HS-5 (cell line): ENCODE data around the gene SMIM27.
"Not testable (repeated sequence)": the region's sequence is repeated elsewhere in the genome, so short reads cannot be mapped to it uniquely, and the experiment has no call there.

ENCODE experiments used
- DNase-seq: peaks from one replicate; pipeline ENCODE4 v3.0.0-alpha.2; 2012; ENCODE audit warnings: low read depth

The SMIM27 gene

GRCh38 chr9:32552172-32552872 is at the start of gene SMIM27, which contains the start of gene TOPORS:
Gene SMIM27 (plus strand): TSS chr9:32552327. CDS start chr9:32552435, 108 bp downstream.
Gene TOPORS (minus strand): TSS chr9:32552586. CDS start chr9:32552436, 150 bp downstream.
- DNase-seq, result peak; percentile 82

GRCh38 chr9:32502464-32502863 is 49.7 kb upstream of the SMIM27 start:
- DNase-seq, result peak; percentile 42

DNA sequence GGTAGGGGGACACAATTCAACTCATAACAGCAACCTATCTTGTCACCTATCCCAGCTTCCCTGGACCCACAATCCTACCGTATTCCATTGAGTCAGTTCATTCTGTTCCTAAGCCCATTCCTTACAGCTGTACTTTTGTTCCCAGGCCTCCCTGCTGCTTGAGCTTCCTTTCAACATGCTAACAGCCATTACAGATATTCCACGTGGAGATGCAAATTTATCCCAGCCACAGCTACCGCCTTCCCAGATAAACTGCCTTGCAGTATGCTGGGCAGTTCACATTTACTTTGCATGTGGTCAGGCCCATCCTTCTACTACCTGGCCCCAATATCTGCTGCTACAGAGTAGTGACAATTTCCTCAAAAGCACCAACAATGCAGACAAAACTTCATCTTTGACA is 49.1 kb upstream of the SMIM27 start:
- no peak for DNase-seq

DNA sequence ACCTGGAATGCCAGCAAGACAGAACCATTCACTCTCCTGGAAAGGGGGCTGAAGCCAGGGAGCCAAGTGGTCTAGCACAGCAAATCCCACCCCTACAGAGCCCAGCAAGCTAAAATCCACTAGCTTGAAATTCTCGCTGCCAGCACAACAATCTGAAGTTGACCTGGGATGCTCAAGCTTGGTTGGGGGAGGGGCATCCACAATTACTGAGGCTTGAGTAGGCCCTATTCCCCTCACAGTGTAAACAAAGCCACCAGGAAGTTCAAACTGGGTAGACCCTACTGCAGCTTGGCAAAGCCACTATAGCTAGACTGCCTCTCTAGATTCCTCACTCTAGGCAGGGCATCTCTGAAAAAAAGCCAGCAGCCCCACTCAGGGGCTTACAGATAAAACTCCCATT is 43.4 kb upstream of the SMIM27 start:
- no peak for DNase-seq

GRCh38 chr9:32516241-32516640 is 35.9 kb upstream of the SMIM27 start:
- DNase-seq, result no peak

- DNase-seq, result no peak
Observed at GRCh38 chr9:32518276-32518675, 33.9 kb upstream of the SMIM27 start.

GRCh38 chr9:32523910-32524309 is 28.2 kb upstream of the SMIM27 start:
- no peak for DNase-seq

- DNase-seq, result not testable (repeated sequence)
Observed at GRCh38 chr9:32524558-32524891, 27.6 kb upstream of the SMIM27 start.

- DNase-seq, result no peak
Observed at GRCh38 chr9:32524892-32525708, 27.0 kb upstream of the SMIM27 start.

GRCh38 chr9:32525709-32526030 is 26.5 kb upstream of the SMIM27 start:
- DNase-seq, result no peak

GRCh38 chr9:32526041-32526706 is 26.0 kb upstream of the SMIM27 start, which contains the start of gene RIGI:
Gene RIGI (minus strand): TSS chr9:32526196. CDS start chr9:32526166, 30 bp downstream.
- DNase-seq, result peak; percentile 90

DNA sequence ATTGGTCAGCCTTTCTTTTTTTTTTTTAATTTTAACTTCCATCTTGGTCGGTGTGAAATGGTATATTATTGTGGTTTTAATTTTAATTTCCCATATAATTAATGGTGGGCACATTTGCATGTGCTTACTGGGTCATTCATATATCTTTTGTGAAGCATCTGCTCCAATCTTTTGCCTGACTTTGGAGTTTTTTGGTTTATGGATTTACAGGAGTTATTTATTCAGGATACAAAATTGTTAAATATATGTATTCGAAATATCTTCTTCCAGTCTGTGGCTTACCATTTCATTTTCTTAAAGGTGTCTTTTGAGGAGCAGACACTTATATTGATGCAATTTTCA is 25.4 kb upstream of the SMIM27 start:
- no peak for DNase-seq

- DNase-seq, result no peak
Observed at GRCh38 chr9:32533336-32533735, 18.8 kb upstream of the SMIM27 start.

DNA sequence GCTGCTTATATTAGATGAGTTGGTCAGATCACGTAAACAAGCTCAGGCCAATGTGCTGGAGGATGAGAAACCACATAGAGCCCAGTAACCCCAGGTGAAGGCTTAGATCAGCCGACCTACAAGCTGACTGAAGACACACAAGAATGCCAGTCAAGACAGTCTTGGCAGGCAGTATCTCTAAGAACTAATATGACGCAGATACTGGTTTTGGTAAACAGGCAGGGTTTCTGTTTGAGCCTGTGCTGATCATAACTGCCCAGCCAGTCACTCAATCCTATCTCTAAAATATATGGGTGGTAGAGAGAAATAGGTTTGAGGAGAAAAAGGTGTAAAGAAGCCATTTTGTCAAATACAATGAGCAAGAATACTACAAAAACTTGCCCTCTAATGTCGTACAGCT is 18.3 kb upstream of the SMIM27 start:
- DNase-seq, result no peak

DNA sequence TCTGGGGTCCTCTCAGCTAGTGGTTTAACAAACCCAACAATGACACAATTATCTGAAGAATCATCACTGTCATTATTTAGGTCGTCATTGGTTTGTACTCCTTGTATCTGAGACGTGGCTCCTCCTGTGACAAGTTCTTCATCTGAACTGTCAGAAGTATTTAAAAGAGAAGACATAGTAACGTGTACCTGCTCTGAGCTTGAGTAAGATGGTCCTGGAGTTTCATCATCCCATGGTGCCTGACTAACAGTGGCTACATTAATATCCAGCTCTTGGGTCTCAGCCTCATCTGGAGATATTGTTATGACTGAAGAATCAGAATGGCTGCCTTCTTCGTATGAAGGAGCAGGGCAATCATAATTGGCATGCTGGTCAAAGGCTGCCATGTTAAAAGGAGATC is 9.1 kb upstream of the SMIM27 start:
- DNase-seq, result no peak

- no peak for DNase-seq
Observed at GRCh38 chr9:32545884-32546283, 6.2 kb upstream of the SMIM27 start.

DNA sequence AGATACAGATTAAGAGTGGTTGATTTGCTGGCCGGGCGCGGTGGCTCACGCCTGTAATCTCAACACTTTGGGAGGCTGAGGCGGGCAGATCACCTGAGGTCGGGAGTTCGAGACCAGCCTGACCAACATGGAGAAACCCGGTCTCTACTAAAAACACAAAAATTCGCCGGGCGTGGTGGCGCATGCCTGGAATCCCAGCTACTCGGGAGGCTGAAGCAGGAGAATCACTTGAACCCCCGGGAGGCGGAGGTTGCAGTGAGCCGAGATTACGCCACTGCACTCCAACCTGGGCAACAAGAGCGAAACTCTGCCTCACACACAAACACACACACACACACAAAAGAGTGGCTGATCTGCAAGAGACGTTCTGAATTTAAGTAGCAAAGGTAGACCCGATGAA is 3.9 kb upstream of the SMIM27 start:
- not testable (repeated sequence) for DNase-seq

- no peak for DNase-seq
Observed at GRCh38 chr9:32550150-32550561, 2.0 kb upstream of the SMIM27 start.

GRCh38 chr9:32550562-32551275 is 1.4 kb upstream of the SMIM27 start:
- DNase-seq, result peak; percentile 60

- peak; percentile 57 for DNase-seq
Observed at GRCh38 chr9:32551276-32552051, 663 bp upstream of the SMIM27 start.

DNA sequence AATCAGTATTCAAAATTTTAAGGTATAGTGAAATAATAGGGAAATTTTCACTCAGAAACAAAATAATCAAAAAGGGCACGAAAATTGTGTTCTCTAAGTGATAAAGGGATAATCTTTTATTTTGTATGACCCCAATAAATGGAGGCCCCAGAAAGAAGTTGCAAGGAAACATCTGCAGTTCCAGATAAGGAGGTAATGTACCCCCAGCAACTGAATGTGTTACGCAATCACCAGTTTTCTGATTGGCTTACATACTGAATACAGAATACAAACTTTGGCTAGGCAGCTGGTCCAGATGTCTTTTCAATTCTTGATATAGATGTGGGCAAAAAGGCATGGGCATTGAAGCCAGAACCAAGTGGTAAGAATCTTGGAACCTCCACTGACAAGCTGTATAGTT is 2.0 kb downstream of the SMIM27 start:
- no peak for DNase-seq

DNA sequence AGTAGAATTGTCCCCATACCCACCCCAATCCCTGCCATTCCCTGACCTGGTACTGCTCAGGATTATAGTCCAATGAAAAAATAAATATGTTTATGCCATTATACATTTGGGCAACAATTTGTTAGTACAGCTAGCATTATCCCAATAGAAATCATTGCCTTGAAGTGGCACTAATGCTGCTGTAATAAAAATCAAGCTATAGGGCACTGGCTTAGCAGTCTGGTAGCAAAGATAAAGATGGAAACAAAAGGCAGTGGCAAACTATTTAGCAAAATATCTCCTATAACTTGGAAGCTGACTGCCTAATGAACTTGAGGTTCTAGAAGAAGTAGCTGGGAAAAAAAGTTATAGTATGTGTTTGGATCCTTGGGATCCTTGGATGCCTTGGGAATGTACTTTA is 2.5 kb downstream of the SMIM27 start:
- no peak for DNase-seq
